NCI-H2081 (cell line): Measurements from ENCODE around the gene ECSCR.
"Not testable (repeated sequence)": the region's sequence is repeated elsewhere in the genome, so short reads cannot be mapped to it uniquely, and the experiment has no call there.

Source experiments
- DNase-seq, 2 experiments: peaks; one replicate each; lab custom pipeline; 2025; lab: John Stamatoyannopoulos, UW

ECSCR gene

DNA sequence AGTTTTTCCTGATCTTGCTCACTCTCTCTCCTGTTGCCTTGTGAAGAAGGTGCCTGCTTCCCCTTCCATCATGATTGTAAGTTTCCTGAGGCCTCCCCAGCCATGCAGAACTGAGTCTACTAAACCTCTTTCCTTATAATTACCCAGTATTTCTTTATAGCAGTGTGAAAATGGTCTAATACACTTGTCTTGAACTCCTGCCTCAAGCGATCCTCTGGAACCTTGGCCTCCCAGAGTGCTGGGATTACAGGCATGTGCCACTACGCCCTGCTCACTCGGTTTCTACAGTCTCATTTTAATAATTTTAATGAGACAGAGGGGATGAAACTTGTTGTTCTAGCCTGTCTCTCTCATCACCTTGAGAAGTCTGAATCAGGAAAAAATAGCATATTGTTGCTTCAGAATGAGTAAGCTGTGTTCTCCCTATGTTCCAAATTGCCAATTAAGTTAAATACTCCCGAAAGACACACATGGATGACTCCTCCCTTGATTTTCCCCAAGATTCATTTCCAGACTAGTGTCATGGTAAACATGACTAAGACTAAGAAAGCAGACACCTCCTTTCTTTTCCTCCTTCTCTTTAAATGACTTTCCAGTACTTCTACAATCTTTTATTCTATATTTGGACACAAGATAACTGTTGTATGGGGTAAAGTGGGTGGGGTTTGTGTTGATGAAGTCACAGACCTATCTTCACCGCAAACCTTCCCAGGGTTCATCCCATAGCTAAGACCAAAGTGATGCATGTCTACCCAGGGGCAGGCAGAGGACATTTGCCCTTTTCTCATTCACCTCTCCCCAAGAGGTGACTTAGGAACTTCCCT lies 15.4 kb downstream of the ECSCR start:
- no peak for DNase-seq

DNA sequence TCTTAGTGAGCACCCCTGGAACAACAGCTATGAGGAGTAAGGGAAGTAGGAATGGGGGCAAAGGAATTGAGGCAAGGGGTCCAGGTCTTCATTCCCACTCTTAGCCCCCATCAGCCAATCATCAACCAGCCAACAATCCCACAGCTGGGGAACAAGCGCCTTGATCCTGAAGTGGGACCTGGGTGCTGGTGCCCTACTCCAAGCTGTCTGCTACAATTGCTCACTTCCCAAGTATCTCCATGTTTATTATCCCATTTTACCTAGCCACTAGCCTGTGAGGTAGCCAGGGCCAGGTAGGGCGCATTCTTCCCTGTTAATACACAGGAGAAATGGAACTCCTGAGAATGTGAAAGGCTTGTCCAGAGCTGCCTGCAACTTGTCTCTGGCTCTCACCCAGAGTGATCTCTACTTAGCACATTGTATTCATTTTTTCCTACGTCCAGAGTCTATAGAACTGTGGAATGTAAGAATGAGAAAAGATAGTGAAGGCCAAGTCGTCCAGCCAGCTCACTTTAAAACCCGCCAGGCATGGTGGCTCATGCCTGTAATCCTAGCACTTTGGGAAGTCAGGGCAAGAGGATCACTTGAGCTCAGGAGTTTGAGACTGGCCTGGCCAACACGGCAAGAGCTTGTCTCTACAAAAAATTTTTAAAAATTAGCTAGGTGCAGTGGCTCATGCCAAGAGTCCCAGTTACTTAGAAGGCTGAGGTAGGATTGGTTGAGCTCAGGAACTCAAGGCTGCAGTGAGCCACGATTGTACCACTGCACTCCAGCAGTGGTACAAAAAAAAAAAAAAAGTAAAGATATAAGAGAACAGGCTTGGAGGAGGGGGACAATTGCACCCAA lies 17.0 kb downstream of the ECSCR start:
- DNase-seq: no peak

DNA sequence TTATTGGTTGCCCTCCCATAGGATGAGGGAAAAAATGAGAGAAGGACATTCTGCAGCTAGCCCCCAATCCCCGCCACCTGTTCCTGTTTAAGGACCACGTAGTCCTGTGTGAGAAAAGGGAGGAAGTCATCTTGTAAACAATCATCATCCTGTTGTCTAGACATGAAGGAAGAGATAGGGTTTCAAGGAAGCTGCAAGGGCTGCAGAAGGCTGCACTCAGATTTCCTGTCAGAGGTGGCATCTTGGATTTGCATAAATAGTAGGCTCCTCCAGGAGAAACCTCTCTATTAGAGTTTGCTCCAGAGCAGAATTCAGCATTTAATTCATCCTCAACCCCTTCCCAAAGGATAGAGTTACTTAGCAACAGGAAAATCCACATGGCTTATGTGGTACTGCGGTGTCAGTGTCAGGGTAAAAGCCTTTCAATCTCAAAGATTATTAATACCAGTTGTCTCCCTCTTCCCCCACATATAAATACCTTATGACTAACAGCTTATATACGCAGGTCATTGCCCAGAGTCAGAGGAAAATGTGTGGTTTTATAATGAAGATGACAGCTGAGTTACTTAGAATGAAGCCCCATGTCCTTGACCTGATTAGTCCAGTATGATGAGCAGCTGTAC lies 18.6 kb downstream of the ECSCR start:
- DNase-seq: no peak

DNA sequence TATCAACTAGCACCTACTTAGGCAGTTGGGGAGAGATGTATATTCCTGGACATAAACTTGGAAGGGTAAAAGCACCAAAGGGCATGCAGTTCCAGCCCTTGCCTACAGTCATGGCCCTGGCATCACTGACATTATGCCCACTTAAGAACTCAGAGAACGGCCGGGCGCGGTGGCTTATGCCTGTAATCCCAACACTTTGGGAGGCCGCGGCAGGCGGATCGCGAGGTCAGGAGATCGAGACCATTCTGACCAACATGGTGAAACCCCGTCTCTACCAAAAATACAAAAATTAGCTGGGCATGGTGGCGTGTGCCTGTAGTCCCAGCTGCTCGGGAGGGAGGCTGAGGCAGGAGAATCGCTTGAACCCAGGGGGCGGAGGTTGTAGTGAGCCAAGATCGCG lies 22.1 kb downstream of the ECSCR start:
- not testable (repeated sequence) for DNase-seq

DNA sequence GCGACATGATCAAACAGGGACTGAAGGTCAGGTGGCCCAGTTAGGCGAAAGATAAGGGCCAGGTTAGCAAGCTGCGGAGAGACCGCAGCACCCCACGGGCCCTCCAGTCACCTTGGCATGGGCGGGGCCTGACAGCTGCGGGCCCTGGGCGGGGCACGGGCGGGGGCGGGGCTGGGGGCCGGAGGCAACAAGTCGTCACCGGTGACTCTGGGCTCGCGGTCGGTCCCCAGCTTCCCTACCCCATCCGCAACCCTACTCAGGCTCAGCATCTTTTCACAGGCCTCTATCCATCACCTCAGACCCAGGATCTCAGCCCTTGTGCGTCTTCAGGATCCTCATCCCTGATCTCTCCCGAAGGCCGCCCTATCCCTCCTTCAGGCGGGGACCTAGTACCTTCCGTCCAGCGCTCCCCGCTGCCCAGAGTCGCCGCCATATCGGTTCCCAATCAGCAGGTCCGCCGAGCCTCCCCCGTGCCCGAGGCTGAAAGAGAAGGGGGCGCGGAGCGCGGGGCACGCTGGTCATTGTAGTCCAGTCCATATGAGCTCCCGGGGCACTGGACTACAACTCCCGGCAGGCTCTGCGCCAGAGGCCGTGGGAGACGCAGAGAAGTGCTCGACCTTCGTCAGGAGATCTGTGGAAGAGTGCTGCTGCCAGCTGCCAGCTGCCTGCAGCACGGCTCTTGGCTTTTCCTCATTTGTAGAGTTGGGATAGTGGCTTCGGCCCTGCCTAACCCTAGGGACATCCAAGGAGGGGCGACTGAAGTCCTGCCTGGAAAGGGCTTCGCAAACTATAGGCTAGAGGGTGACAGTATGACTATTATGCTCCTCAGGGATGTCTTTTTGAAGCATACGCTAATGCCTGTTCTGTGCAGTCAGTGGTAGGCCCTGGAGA lies 23.3 kb downstream of the ECSCR start, which contains the start of gene DNAJC18:
Gene DNAJC18 (minus strand): TSS at position 513 of the 891 bp plus-strand sequence. CDS start 80 bp downstream, at position 433.
- peak; percentile 83 to 88 for DNase-seq

DNA sequence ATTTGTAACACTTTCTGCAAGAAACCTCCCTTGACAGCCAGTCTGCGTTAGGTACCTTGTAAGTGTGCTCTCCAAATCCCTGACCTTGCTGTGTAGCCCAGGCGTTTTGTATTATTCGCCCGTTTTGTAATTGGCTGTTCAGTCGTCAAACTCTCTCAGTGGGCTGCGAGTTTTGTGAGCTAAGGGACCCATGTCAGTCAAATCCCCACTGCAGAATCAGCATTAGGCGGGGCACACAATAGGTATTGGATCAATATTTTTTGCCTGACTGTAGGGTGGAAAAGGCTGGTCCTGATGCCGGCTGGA lies 23.9 kb downstream of the ECSCR start:
- no peak for DNase-seq

DNA sequence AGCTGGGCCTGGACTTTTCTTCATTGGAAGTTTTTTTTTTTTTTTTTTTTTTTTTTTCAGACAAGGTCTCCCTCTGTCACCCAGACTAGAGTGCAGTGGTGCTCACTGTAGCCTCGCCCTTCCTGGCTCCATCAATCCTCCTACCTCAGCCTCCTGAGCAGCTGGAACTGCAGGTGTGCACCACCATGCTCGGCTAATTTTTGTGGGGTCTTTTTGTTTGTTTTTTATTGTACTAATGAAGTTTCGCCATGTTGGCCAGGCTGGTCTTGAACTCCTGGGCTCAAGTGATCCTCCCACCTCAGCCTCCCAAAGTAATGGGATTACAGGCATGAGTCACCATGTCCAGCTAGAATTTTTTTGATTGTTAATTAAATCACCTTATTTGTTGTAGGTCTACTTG lies 26.9 kb downstream of the ECSCR start:
- no peak for DNase-seq

DNA sequence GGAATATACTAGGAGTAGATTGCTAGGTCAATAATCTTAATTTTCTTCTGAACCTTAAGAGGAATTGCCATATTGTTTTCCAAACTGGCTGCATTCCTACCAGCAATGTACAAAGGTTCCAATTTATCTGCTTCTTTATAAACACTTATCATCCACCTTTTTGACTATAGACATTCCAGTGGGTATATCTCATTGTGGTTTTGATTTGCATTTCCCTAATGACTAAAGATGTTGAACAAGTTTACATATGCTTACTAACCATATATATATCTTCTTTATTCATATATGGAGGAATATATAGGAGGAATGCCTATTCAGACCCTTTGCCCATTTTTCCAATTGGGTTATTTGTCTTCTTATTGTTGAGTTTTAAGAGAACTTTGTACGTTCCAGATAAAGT lies 30.8 kb downstream of the ECSCR start:
- no peak for DNase-seq

DNA sequence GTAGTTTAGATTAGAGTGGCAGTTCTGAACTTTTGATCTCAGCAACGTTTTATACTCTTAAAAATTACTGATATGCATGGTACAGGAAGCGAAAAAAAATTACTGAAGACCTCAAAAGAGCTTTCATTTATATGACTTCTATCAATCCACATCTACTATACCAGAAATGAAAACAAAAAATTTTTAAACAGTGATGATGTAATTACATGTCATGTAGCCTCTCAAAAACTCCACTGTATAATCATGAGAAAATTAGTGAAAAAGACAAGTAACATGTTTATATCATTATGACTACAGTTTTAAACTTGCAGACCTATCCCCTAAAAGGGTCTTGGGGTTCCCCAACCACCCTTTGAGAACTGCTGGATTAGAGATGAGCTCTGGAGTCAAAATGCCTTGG lies 32.5 kb downstream of the ECSCR start:
- DNase-seq: no peak

DNA sequence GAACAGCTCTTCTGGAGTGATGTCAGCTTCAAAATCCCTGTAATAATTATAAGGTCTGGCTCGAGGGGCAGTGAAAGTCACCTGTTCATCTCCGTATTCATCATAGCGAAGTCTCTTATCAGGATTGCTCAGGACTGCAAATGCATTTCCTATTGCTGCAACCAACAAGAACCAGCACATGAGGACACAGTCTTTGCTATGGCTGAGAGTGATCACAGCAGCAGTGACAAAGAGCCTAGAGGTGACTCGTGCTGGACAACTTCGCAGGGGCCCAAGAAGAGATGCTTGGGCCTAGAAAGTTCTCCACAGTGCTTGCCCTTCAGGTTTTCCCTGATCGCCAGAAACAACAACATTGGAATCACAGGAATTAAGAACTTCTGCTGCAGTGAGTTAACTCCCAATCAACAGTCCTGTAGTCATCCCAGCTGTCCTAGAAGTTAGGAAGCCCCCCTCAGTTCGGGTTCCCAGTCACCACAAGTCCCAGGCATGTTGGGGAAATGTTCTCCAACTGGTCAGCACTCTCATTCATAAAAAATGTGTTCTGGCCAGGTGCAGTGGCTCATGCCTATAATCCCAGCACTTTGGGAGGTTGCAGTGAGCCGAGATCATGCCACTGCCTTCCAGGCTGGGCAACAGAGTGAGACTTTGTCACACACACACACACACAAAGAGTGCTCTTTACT lies 36.2 kb downstream of the ECSCR start:
- DNase-seq: no peak

DNA sequence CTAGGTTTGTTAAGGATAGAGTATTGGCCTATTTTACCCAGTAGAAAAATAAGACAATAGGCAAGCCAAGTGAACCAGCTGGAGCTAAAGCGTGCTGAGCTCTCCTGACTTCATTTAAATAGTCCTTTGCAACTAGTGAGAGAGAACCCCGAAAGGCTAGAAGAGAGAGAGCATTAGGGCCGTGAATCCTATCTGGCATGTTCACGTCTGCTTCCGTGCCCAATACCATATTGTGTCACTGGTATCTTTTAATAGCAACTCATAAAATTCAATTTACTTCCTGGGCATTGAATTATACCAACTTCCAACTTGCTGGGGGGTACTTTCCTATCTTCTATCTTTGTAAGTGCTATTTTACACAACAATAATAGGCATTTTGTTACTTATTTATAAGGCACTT lies 37.0 kb downstream of the ECSCR start:
- DNase-seq: no peak

DNA sequence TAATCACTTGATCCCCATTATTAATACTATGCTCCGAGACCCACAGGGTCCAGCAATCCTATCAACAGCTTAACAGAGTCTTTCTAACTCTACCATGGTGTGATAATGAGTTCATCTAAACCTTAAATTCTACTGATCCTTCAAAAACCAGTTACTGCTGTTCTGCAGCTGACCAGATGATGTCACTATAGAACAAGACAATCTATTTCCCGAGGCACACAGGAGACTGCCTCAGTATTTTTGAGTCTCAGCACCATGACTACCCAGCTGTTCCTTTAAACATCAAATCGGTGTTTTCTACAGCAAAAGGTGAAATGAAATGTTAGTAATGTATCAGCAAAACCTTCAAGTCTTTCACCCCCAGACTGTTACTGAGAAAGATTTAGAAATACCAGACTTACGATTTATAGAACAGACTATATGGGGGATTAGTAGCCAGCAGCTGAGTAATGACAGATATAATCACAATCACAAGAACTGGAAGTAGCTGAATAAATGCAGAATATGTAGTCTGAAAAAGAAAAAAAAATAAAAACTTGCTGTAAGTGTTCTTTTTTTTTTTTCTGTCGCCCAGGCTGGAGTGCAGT lies 40.1 kb downstream of the ECSCR start:
- DNase-seq: peak; percentile 42 to 55

DNA sequence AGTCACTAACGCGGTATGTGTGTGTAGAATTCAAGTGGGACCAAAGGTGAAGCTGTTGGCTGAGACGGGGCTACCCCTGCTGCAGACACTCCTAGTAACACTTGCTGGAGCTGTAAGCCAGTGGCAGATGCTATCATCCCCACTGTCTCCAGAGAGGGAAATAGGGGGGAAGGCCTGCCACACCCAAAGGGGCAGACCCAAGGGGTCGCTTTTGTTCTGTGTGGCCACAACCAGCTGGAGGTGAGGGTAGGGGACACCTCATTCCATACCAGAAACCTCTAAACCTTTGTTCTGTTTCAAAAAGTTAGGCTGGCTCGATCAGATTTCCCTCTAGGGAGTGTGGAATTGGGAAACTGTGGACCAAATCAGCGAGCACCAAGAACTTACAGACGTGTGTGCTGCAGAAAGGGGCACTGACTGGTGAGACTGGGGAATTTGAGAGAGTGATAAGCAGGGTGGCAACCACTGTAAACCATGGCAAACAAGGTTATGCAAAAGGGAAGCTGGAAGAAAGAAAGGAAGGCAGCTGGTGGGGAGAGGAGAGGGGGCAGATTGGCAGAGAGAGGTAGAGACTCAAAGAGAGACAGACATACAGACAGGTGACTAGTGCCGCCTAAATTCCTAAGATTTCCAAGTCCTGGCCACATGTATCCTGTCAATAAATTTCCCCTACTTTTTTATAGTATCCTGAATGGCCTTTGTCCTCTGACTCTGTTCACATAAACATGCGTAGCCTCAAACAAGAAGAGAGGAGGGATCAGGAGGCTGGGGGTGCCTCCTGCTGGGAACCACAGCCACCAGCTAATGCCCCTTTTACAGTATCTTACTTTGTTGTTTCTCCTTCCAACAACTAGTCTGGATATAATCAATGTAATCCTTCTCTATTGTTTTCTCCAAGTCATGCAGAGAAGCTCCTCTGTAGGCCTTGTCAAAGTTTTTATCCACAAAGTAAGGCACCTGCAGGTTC lies 43.0 kb downstream of the ECSCR start:
- DNase-seq: no peak

DNA sequence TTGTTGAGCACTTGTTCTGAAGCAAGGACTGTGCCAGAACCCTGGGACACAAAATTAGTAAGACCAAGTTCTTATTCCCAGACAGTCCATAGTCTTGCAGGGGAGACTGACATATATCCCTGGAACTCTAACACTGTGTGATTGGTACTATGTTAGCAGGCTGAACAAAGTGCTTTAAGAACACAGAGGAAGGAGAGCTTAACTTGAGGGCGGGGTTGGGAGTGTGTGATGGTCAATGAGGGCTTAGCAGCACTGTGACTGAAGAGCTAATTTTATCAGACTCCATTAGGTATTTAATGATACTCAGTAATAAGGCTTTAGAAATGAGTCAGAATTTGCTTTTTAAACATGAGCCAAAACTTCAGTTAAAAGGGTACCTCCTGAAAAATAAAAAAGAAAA lies 43.8 kb downstream of the ECSCR start:
- no peak for DNase-seq

DNA sequence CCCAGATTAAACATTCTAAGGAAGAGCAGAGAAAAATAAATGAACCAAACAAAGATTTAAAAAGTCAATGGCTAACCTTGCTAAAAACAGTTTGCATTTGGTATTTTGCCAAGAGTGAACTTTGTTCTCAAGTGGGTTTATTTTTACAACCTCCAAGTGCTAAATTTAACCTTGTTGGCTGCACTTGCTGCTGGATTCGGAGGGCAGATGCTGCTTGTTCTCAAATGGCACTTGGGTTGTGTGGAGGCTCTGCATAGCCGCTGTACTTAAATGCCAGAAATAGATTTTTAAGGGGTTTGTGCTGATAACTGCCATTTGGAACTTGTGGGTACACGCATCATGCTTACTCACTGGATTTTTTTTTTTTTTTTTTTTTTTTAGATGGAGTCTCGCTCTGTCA lies 45.3 kb downstream of the ECSCR start:
- DNase-seq: no peak

DNA sequence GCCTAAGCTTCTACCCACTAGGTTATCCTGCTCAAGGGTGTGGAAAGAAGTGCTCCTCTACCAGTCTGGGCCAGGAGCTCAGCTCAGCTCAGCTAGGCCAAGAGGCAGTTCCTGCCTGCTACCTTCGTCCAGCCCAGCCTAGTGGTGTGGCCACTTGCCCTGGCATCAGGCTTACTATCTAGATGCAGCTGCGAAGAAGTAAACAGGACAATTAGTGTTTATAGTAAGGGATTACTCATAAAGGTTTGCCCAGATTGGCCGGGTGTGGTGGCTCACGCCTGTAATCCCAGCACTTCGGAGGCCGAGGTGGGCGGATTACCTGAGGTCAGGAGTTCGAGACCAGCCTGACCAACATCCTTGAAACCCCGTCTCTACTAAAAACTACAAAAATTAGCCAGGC lies 45.9 kb downstream of the ECSCR start:
- DNase-seq: no peak

DNA sequence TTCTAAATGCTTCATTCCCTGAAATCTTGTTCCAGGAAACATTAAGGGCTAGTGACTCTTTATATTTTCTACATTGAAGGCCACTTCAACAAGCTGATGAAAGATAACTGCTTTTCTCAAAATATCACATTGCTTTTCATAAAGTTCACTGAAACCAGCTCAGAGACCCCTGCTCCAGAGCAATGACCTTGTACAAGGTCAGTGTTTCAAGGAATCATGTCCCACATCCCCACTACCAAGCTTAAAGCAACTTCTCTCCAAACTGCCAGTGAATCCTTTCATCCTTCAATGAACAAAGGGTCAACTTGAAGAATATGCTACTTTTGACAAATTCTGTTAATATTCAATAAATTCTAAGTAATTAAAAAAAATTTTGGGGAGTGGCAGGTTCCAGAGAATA lies 46.7 kb downstream of the ECSCR start:
- no peak for DNase-seq

DNA sequence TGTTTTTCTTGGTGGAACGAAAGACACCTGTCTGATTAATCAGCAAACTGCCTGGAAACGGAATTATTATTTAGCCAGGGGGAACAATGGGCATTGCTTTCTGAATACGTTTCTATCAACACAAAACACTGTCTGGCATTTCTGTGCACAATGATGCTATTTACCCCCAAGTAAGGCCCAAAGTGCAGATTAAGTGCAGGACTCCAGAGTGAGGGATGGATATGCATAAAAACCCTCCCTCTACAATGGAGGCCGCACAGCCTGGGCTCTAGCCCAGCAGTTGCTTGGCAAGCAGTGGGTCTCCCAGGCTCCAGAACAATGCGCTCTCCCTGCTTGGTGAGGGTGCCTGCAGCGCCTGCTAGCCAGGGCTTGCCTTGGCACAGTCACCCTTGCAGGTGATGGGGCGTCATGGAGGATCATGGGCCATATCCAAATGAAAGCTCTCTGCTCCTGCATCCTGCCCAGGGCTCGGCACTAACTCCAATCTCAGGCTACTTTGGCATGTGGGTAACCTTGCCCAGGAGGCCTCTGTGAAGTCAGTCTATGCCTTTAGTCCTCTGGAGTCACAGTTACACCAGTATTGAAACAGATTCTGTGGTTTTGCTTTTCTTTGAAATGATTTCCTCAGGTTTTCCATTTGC lies 47.2 kb downstream of the ECSCR start:
- peak; percentile 62 to 91 for DNase-seq

DNA sequence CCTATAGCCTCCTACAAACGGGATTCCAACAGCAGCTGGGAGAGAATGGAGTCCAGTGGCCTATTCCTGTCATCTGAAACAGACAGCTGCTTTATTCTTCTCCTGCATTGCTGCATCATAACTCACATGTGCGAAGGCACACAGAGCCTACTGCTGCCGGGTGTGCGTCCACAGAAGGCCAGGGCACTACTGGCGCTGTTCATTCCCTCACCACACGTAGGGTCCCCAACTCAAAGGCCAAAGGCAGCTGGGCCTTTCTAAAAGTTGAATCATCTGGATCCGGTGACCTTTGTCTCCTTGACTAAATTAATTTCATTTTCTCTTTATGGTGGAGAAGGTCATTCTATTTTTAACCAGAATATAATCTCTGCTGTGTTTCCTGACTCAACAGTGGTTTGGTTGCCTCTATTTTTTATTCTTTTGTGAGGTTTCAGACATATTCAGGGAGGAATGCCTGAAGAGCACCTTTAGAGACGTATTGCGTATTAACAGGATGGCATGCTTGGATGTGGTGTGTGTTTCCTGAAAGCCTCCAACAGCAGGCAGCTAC lies 47.9 kb downstream of the ECSCR start:
- DNase-seq: no peak
